Gastroesophageal sphincter (tissue), 3 donors: Measurements from ENCODE around the gene SUGCT.

Source experiments
- EP300 ChIP-seq: sonication (generic); formaldehyde crosslinking; IDR thresholded peaks from one replicate; pipeline ENCODE4 v1.6.1; 2017; ENCODE audit warnings: antibody characterized with exemption, mild to moderate bottlenecking
- POLR2A ChIP-seq, 2 donors: fragments of 450-650 bp; IDR thresholded peaks; one replicate each; pipeline ENCODE4 v1.6.1; 2017; ENCODE audit warnings: antibody characterized with exemption in 2 of 2, mild to moderate bottlenecking in 2 of 2, moderate library complexity in 1 of 2
- POLR2AphosphoS5 ChIP-seq: sonication (generic); formaldehyde crosslinking; IDR thresholded peaks from one replicate; pipeline ENCODE4 v1.6.1; 2017; ENCODE audit warnings: antibody characterized with exemption
- TF ChIP-seq, protein P1 (sequence below), 4 experiments: fragments of 200-600 bp in 2 of 4; fragments of 450-650 bp in 2 of 4; sonication (generic) in 1 of 4; IDR thresholded peaks; one replicate each; pipeline ENCODE4 v1.5.1; 2017 to 2019; ENCODE audit warnings: antibody characterized with exemption in 4 of 4, mild to moderate bottlenecking in 2 of 4, moderate library complexity in 2 of 4

GRCh38 chr7:40531956-40532355 lies 397.2 kb downstream of the SUGCT start:
- TF ChIP-seq, protein P1, sequence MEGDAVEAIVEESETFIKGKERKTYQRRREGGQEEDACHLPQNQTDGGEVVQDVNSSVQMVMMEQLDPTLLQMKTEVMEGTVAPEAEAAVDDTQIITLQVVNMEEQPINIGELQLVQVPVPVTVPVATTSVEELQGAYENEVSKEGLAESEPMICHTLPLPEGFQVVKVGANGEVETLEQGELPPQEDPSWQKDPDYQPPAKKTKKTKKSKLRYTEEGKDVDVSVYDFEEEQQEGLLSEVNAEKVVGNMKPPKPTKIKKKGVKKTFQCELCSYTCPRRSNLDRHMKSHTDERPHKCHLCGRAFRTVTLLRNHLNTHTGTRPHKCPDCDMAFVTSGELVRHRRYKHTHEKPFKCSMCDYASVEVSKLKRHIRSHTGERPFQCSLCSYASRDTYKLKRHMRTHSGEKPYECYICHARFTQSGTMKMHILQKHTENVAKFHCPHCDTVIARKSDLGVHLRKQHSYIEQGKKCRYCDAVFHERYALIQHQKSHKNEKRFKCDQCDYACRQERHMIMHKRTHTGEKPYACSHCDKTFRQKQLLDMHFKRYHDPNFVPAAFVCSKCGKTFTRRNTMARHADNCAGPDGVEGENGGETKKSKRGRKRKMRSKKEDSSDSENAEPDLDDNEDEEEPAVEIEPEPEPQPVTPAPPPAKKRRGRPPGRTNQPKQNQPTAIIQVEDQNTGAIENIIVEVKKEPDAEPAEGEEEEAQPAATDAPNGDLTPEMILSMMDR (IDR thresholded peaks at IDR 0.05), result no peak
- TF ChIP-seq POLR2A (IDR thresholded peaks at IDR 0.05), result no peak
- TF ChIP-seq POLR2AphosphoS5, result no peak
- no peak for TF ChIP-seq EP300
